Measurements from ENCODE around the gene GKAP1.

- TF ChIP-seq POLR2A (IDR thresholded peaks at IDR 0.05): no peak
- no peak for TF ChIP-seq CTCF (IDR thresholded peaks at IDR 0.05)
Measured at GRCh38 chr9:83800236-83801033, 17.1 kb downstream of the GKAP1 start.
